ENCODE measurements around the gene ANKMY1. TPM values are rescaled to one million over a fixed set of nuclear protein-coding genes. Genes with fewer than 3 reads are reported as not detected.

ANKMY1 gene
- total RNA-seq, 1 experiment from 2014 or later: 28.3 TPM

GRCh38 chr2:240440704-240441320, 117.0 kb downstream of the ANKMY1 start:
- H2AFZ ChIP-seq (ENCODE audit: low read depth, low read length, poor library complexity, severe bottlenecking): no peak overlapping the region

More at GRCh38 chr2:240440704-240441320, 117.0 kb downstream of the ANKMY1 start:
- ChIA-PET CTCF (no interaction called here), POLR2A (no interaction called here), RAD21 (ENCODE audit: low non-redundant PET in 1 of 2, low total read pairs in 2 of 2, uncharacterized antibody in 2 of 2, unreplicated experiment in 2 of 2) (no interaction called here)
- no peaks in the 10 kb centered on the region for H3K9me3 ChIP-seq (ENCODE audit: control insufficient read depth in 1 of 2, insufficient read depth in 1 of 2, low read depth in 1 of 2, low read length in 2 of 2)
- peaks cover 96% of the 10 kb centered on the region for H3K79me2 ChIP-seq (ENCODE audit: insufficient read depth, low read length)
- H3K4me1 ChIP-seq (ENCODE audit: control insufficient read depth in 1 of 2, insufficient read depth in 2 of 2, low read length in 2 of 2): peaks cover 12 to 32% of the 10 kb centered on the region in 2 experiments
- no peak overlapping the region for H3K4me3 ChIP-seq (replicated peaks in 1 of 2; ENCODE audit: low read depth in 1 of 2, low read length in 2 of 2)
- no peak overlapping the region for H3K9ac ChIP-seq (ENCODE audit: low read length)
- no peaks in the 10 kb centered on the region; a peak in 1 of 4 replicates for H3K36me3 ChIP-seq (ENCODE audit: control insufficient read depth in 1 of 2, insufficient read depth in 2 of 2, low read length in 2 of 2)
- H3K27me3 ChIP-seq (ENCODE audit: insufficient read depth, low read length): no peaks in the 10 kb centered on the region
- intact Hi-C loops (cut with micrococcal nuclease): no loop called here
- ATAC-seq (no peak), DNase-seq (ENCODE audit: low read depth, low spot score) (no peak)
- H3K27ac ChIP-seq (ENCODE audit: low read depth, low read length): no peak overlapping the region
- no TSS peak for BruUV-seq (replicated peaks)
- H4K20me1 ChIP-seq (ENCODE audit: insufficient read depth): peaks cover 4% of the 10 kb centered on the region; the same call in 1 of the 2 replicates
- no peaks in the 10 kb centered on the region for H3K9me2 ChIP-seq (ENCODE audit: insufficient read depth)
- TF ChIP-seq POLR2AphosphoS5 (IDR thresholded peaks at IDR 0.05; ENCODE audit: low read depth, low read length) (no peak), EZH2 (IDR thresholded peaks at IDR 0.05) (no peak), ZNF274 (IDR thresholded peaks at IDR 0.05; ENCODE audit: low read depth, low read length) (no peak), SRF (IDR thresholded peaks at IDR 0.05; ENCODE audit: low read depth) (no peak), REST (IDR thresholded peaks at IDR 0.05; ENCODE audit: low read depth) (no peak), ZBTB33 (IDR thresholded peaks at IDR 0.05; ENCODE audit: extremely low read depth, insufficient replicate concordance, low read length) (no peak), SIN3A (IDR thresholded peaks at IDR 0.05; ENCODE audit: low read depth) (no peak), CTCF (IDR thresholded peaks at IDR 0.05 in 2 of 3, conservative IDR thresholded peaks at IDR 0.05 in 1 of 3; ENCODE audit: borderline replicate concordance in 1 of 3, insufficient read depth in 1 of 3, low read depth in 2 of 3, low read length in 2 of 3) (no peak), TCF7L2 (IDR thresholded peaks at IDR 0.05; ENCODE audit: borderline replicate concordance, extremely low read depth, insufficient read depth, insufficient read length) (no peak), YY1 (IDR thresholded peaks at IDR 0.05; ENCODE audit: extremely low read depth, insufficient replicate concordance, low read depth, low read length) (no peak), FOSL1 (IDR thresholded peaks at IDR 0.05; ENCODE audit: low read depth) (no peak), SP1 (IDR thresholded peaks at IDR 0.05; ENCODE audit: low read depth) (no peak), JUND (IDR thresholded peaks at IDR 0.05) (no peak)
- H3K4me2 ChIP-seq (ENCODE audit: low read length): no peak overlapping the region

All from HCT116 (cell line).